ENCODE results near the gene KCNK17.

The KCNK17 gene

DNA sequence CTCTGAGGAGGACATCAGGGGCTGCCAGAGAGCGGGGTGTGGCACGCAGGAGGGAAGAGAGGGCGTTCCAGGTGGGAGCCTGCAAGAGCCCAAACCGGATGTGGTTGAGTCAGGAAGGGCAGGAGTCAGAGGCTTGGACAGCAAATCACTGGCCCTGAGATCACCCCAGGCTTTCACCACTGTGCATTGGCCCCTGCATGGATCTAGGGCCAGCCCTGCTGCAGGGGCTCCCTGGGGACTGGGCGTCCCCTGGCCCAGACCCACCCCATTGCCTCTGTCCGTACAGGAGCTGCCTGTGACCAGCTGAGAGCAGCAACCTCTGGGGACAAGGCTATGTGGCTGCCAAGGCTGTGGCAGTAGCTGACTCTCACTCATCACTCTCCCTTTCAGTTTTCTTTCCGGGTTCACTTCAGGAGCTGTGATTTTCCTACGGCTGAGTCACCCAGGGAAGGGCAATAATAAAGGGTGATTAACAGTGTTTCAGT, 33.9 kb downstream of the KCNK17 start:
- no peaks in the 10 kb centered on the region for H3K9me3 ChIP-seq (ENCODE audit: insufficient read depth, low read length)
- H3K36me3 ChIP-seq (ENCODE audit: low read length): no peaks in the 10 kb centered on the region
- H3K79me2 ChIP-seq (ENCODE audit: insufficient read depth, low read length): no peaks in the 10 kb centered on the region
- no peak overlapping the region for H3K4me3 ChIP-seq (ENCODE audit: insufficient read depth, low read length, poor library complexity, severe bottlenecking)
- no peaks in the 10 kb centered on the region for H4K20me1 ChIP-seq (ENCODE audit: low read depth, low read length)
- no peaks in the 10 kb centered on the region for H3K9me2 ChIP-seq (replicated peaks; ENCODE audit: insufficient read depth, low read length)
- no peak overlapping the region for H2AFZ ChIP-seq (ENCODE audit: low read depth, low read length, severe bottlenecking)
- no peak overlapping the region for H3K9ac ChIP-seq (ENCODE audit: low read length)
- H3F3A ChIP-seq (ENCODE audit: insufficient read depth): no peaks in the 10 kb centered on the region
- H3K27ac ChIP-seq (ENCODE audit: low read depth, low read length): no peak overlapping the region
- no peaks in the 10 kb centered on the region for H3K27me3 ChIP-seq (ENCODE audit: low read length)
- no peak overlapping the region for H3K4me2 ChIP-seq (ENCODE audit: low read depth, low read length, poor library complexity, severe bottlenecking)
- TF ChIP-seq, protein P1, sequence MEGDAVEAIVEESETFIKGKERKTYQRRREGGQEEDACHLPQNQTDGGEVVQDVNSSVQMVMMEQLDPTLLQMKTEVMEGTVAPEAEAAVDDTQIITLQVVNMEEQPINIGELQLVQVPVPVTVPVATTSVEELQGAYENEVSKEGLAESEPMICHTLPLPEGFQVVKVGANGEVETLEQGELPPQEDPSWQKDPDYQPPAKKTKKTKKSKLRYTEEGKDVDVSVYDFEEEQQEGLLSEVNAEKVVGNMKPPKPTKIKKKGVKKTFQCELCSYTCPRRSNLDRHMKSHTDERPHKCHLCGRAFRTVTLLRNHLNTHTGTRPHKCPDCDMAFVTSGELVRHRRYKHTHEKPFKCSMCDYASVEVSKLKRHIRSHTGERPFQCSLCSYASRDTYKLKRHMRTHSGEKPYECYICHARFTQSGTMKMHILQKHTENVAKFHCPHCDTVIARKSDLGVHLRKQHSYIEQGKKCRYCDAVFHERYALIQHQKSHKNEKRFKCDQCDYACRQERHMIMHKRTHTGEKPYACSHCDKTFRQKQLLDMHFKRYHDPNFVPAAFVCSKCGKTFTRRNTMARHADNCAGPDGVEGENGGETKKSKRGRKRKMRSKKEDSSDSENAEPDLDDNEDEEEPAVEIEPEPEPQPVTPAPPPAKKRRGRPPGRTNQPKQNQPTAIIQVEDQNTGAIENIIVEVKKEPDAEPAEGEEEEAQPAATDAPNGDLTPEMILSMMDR (IDR thresholded peaks at IDR 0.05; ENCODE audit: insufficient read depth, low read length, poor library complexity, severe bottlenecking): no peak
- TF ChIP-seq EZH2phosphoT487 (conservative IDR thresholded peaks at IDR 0.05; ENCODE audit: low read length): no peak

DNA sequence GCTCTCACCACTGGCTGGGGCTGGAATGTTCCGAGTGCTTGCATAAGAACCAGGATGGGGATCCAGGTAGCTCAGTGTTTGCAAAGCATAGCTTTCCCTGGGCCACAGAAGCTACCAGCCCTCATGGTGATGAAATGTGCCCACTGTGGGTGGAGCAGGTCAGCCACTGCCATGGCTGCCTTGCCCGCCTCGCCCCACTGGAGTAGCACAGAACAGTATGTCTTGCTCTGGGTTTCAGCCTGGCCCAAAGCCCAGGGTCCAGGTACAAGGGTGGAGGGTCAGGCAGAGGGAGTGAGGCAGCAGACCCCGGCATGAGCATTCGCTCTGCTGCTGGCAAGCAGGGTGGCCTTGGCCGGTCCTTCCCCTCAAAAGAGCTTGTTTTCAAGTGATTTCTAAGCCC, 34.7 kb downstream of the KCNK17 start:
- Histone ChIP-seq H3K9ac (ENCODE audit: low read length) (no peak overlapping the region), H3K27me3 (ENCODE audit: low read length) (no peaks in the 10 kb centered on the region), H3K79me2 (ENCODE audit: insufficient read depth, low read length) (no peaks in the 10 kb centered on the region), H3K4me3 (ENCODE audit: insufficient read depth, low read length, poor library complexity, severe bottlenecking) (no peak overlapping the region), H2AFZ (ENCODE audit: low read depth, low read length, severe bottlenecking) (no peak overlapping the region), H3K36me3 (ENCODE audit: low read length) (no peaks in the 10 kb centered on the region), H3K9me3 (ENCODE audit: insufficient read depth, low read length) (no peaks in the 10 kb centered on the region), H3K9me2 (replicated peaks; ENCODE audit: insufficient read depth, low read length) (no peaks in the 10 kb centered on the region), H4K20me1 (ENCODE audit: low read depth, low read length) (no peaks in the 10 kb centered on the region), H3K27ac (ENCODE audit: low read depth, low read length) (no peak overlapping the region), H3K4me2 (ENCODE audit: low read depth, low read length, poor library complexity, severe bottlenecking) (no peak overlapping the region), H3F3A (ENCODE audit: insufficient read depth) (no peaks in the 10 kb centered on the region)
- TF ChIP-seq, protein P1 (IDR thresholded peaks at IDR 0.05; ENCODE audit: insufficient read depth, low read length, poor library complexity, severe bottlenecking): no peak
- TF ChIP-seq EZH2phosphoT487 (conservative IDR thresholded peaks at IDR 0.05; ENCODE audit: low read length): no peak

GRCh38 chr6:39276379-39276995, 37.7 kb downstream of the KCNK17 start:
- Histone ChIP-seq H3K4me2 (ENCODE audit: low read depth, low read length, poor library complexity, severe bottlenecking) (no peak overlapping the region), H4K20me1 (ENCODE audit: low read depth, low read length) (no peaks in the 10 kb centered on the region), H3K27ac (ENCODE audit: low read depth, low read length) (no peak overlapping the region), H3K9me3 (ENCODE audit: insufficient read depth, low read length) (no peaks in the 10 kb centered on the region), H2AFZ (ENCODE audit: low read depth, low read length, severe bottlenecking) (no peak overlapping the region), H3K36me3 (ENCODE audit: low read length) (no peaks in the 10 kb centered on the region), H3K79me2 (ENCODE audit: insufficient read depth, low read length) (no peaks in the 10 kb centered on the region), H3K4me3 (ENCODE audit: insufficient read depth, low read length, poor library complexity, severe bottlenecking) (no peak overlapping the region), H3K27me3 (ENCODE audit: low read length) (no peaks in the 10 kb centered on the region), H3K9me2 (replicated peaks; ENCODE audit: insufficient read depth, low read length) (no peaks in the 10 kb centered on the region), H3F3A (ENCODE audit: insufficient read depth) (no peaks in the 10 kb centered on the region), H3K9ac (ENCODE audit: low read length) (no peak overlapping the region)
- no peak for TF ChIP-seq EZH2phosphoT487 (conservative IDR thresholded peaks at IDR 0.05; ENCODE audit: low read length)
- TF ChIP-seq, protein P1 (IDR thresholded peaks at IDR 0.05; ENCODE audit: insufficient read depth, low read length, poor library complexity, severe bottlenecking): no peak
